ENCODE results near the gene PRCD. TPM values are rescaled to one million over a fixed set of nuclear protein-coding genes. Genes with fewer than 3 reads are reported as not detected.
A peak's percentile ranks its signal among the peaks of the same experiment; 100 is the strongest.

Gene PRCD, protein sequence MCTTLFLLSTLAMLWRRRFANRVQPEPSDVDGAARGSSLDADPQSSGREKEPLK
- 21.4 TPM for total RNA-seq

DNA sequence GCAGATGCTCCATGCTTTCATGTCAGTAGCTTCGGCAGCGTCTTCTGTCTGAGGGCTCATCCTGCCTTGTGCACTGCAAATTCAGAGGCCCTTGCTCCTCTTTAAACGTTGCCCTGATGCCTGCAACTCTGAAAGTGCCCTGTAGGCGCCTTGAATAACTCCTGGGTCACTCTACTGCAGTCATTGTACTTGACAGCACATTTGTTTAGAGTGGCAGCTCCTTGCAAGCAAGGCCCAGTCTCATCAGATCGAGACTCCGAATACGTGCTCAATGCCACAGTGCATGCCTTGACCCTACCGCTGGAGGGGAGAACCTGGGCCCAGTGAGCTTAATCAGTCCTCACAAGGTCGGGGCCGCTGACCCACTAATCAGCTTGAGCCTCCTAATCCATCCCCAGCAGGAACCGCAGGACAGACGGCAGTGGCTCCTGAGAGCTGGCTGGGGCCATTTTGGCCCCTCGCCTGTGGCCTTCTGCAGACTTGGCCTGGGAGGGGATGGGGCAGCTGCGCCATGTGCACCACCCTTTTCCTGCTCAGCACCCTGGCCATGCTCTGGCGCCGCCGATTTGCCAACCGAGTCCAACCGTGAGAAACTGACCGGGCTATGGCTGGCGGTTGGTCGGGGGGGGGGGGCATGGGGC, at the start of gene PRCD:
Gene PRCD, plus strand, starts transcription at position 414 of the 641 bp plus-strand sequence. Its CDS starts 98 bp downstream, at position 512.
- Histone ChIP-seq H3K27me3 (no peaks in the 10 kb centered on the region), H3K4me3 (peak within 1 kb of the TSS; percentile 55), H3K4me1 (peaks cover 69% of the 10 kb centered on the region), H3K9me3 (no peaks in the 10 kb centered on the region), H3K27ac (peak within 1 kb of the TSS; percentile 88), H3K36me3 (no peaks in the 10 kb centered on the region)
- no peak for DNase-seq (ENCODE audit: extremely low spot score in 2 of 2)
- TF ChIP-seq, protein P1, sequence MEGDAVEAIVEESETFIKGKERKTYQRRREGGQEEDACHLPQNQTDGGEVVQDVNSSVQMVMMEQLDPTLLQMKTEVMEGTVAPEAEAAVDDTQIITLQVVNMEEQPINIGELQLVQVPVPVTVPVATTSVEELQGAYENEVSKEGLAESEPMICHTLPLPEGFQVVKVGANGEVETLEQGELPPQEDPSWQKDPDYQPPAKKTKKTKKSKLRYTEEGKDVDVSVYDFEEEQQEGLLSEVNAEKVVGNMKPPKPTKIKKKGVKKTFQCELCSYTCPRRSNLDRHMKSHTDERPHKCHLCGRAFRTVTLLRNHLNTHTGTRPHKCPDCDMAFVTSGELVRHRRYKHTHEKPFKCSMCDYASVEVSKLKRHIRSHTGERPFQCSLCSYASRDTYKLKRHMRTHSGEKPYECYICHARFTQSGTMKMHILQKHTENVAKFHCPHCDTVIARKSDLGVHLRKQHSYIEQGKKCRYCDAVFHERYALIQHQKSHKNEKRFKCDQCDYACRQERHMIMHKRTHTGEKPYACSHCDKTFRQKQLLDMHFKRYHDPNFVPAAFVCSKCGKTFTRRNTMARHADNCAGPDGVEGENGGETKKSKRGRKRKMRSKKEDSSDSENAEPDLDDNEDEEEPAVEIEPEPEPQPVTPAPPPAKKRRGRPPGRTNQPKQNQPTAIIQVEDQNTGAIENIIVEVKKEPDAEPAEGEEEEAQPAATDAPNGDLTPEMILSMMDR (IDR thresholded peaks at IDR 0.05), result no peak
- TF ChIP-seq POLR2A (IDR thresholded peaks at IDR 0.05) (no peak), POLR2AphosphoS5 (IDR thresholded peaks at IDR 0.05; ENCODE audit: insufficient read depth in 1 of 2, low read depth in 1 of 2) (no peak)
- intact Hi-C loops (cut with DNase I), result loop anchor here (10.0 kb wide), 2 partner anchors 75 to 175 kb away; partner anchors contain the start of genes AANAT and MXRA7

DNA sequence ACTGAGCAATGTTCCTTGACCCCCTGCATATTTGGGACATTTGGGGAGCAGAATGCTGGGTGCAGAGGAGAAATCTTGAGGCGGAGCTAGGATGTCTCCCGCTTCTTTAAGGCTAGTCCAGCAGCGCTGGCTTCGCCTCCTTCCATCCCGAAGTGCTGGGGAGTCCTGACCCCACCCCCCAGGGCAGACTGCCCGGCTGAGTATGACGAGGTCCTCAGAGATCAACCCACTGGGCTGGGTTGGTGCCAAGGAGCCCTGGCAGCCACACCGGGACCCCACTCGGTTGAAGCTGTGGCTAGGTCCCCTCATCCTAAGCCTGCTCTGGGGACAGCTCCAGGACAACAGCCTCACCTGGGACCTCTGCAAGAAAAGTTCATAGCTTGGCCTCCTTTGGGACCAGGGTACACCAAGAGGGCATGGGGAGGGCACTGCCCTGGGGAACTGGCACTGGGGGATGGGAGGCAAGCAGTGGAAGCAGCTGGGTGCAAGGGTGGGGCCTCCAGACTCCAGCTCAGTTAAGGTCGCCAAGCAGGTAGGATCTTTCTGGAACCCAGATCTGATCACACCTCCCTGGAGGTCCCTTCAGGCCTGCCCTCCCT, 49.6 kb upstream of the PRCD start:
- H3K36me3 ChIP-seq, result no peaks in the 10 kb centered on the region
- H3K9me3 ChIP-seq, result no peaks in the 10 kb centered on the region
- H3K4me3 ChIP-seq, result no peak overlapping the region
- H3K27me3 ChIP-seq, result no peaks in the 10 kb centered on the region
- no peak overlapping the region for H3K27ac ChIP-seq
- DNase-seq (ENCODE audit: extremely low spot score in 2 of 2), result no peak
- peaks cover 34% of the 10 kb centered on the region for H3K4me1 ChIP-seq
- TF ChIP-seq, protein P1 (IDR thresholded peaks at IDR 0.05), result no peak
- TF ChIP-seq POLR2A (IDR thresholded peaks at IDR 0.05) (no peak), POLR2AphosphoS5 (IDR thresholded peaks at IDR 0.05; ENCODE audit: insufficient read depth in 1 of 2, low read depth in 1 of 2) (no peak)
- intact Hi-C loops (cut with DNase I), result loop anchor here (10.0 kb wide), 1 partner anchor 185 kb away; the partner anchor contains the start of gene QRICH2

DNA sequence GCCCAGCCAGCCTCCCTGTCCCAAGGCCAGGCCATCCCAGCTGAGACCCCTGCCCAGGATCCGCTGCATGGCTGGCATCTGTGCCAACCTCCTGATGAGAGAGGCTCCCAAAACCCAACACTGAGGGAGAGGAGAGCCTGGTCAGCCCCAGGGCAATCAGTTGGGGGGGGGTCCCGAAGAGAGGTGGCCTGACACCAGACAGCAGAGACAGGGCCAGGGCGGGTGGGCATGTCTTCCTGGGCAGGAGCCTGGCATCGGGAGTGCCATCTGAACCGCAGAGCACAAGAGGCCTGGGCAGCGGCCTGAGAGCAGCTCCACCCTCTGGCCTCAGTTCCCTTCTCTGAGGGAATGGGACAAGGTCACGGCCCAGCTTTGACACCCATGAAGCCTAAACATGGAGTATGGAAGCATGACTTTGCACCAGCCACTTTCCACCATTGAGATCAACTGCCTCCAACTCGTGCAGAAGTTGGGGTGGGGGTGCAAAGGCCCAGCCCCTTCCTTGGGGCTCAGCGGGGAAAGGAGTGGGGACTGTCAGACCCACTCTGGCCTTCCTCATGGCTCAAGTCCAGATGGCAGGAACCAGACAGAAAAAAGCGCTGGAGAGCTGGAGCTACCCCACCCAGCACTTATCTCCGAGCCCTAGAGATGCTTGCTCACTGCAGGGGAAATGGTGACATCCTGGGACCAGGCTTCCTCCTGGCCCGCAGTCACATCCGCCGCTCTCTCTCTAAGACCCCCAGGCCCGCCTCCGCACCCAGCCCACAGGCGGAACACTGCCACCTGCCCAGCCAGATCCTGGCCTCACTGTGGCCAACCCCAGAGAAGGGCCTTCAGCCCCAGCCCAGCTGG, 48.3 kb upstream of the PRCD start:
- Histone ChIP-seq H3K27me3 (no peaks in the 10 kb centered on the region), H3K36me3 (no peaks in the 10 kb centered on the region), H3K4me1 (peaks cover 37% of the 10 kb centered on the region), H3K9me3 (no peaks in the 10 kb centered on the region), H3K27ac (peak overlapping the region; percentile 74), H3K4me3 (no peak overlapping the region)
- no peak for TF ChIP-seq POLR2AphosphoS5 (IDR thresholded peaks at IDR 0.05; ENCODE audit: insufficient read depth in 1 of 2, low read depth in 1 of 2)
- TF ChIP-seq POLR2A (IDR thresholded peaks at IDR 0.05), result no peak
- TF ChIP-seq, protein P1 (IDR thresholded peaks at IDR 0.05), result no peak
- intact Hi-C loops (cut with DNase I), result loop anchor here (10.0 kb wide), 1 partner anchor 187 kb away; the partner anchor contains the start of gene QRICH2
- no peak for DNase-seq (ENCODE audit: extremely low spot score in 2 of 2)

DNA sequence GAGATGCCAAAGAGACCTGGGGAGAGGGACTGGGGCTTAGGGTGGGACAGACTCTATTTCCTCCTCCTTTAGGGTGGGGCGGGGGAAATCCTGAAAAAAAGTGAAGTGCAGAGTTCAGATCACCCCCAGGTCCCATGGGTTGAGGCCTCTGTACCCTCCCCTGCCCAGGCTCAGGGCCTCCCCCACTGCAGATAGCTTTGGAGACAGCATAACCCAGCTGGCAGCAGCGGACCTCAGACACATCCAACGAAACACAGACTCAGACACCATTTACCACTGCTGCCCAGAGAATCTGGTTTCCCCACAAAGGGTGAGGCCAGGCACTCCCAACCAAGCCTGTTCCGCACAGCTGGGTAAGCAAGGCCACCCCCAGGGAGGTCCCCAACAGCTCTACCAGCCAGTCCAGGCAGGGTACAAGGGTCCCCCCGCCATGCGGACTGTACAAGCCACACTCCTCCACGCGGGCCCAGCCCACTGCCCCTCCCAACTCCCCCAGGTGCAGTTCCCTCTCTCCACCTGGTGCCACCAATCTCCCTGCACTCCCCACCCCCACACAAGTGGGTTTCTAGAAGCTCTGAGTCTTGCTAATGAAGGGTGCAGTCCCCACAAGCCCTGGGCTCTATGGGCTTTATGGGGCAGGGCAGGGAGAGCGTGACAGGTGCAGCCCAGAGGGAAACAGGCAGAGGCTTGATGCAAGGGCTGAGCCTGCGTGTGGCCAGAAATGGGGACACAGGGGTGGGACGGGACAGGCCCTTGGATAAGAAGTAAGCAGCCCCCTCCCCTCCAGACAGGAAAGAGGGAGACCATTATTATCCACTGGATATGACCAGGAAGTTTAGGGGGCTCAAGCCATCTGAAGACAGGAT, 47.5 kb upstream of the PRCD start:
- no peak for DNase-seq (ENCODE audit: extremely low spot score in 2 of 2)
- no peaks in the 10 kb centered on the region for H3K9me3 ChIP-seq

More for the DNA sequence above, 47.5 kb upstream of the PRCD start:
- peak overlapping the region; percentile 4 to 10 for H3K4me3 ChIP-seq
- H3K27me3 ChIP-seq, result no peaks in the 10 kb centered on the region
- H3K36me3 ChIP-seq, result no peaks in the 10 kb centered on the region
- H3K27ac ChIP-seq, result peak overlapping the region; percentile 74
- intact Hi-C loops (cut with DNase I), result loop anchor here (10.0 kb wide), 1 partner anchor 188 kb away; the partner anchor contains the start of gene QRICH2
- no peak for TF ChIP-seq POLR2AphosphoS5 (IDR thresholded peaks at IDR 0.05; ENCODE audit: insufficient read depth in 1 of 2, low read depth in 1 of 2)
- H3K4me1 ChIP-seq, result peaks cover 45% of the 10 kb centered on the region

Measured in vagina (tissue), 2 donors.